Trophoblast cell (in vitro differentiated cells and primary cell): ENCODE results near the gene C16orf74.
A peak's percentile ranks its signal among the peaks of the same experiment; 100 is the strongest.

ENCODE experiments used
- DNase-seq, 2 donors: peaks; one replicate each; pipeline ENCODE4 v3.0.0-alpha.2; 2016
- H2AFZ ChIP-seq: 2 replicates; pipeline ENCODE4 v1.6.1; 2013; ENCODE audit warnings: low read length, moderate library complexity, mild to moderate bottlenecking; ENCODE audit not compliant: insufficient read depth, poor library complexity
- H2AK5ac ChIP-seq: 2 replicates; pipeline ENCODE4 v1.6.1; 2013; ENCODE audit warnings: mild to moderate bottlenecking, low read length
- H2BK120ac ChIP-seq: 2 replicates; pipeline ENCODE4 v1.6.1; 2013; ENCODE audit warnings: low read length, mild to moderate bottlenecking, moderate library complexity; ENCODE audit not compliant: insufficient read depth, poor library complexity
- H2BK12ac ChIP-seq: 2 replicates; pipeline ENCODE4 v1.6.1; 2013; ENCODE audit warnings: mild to moderate bottlenecking, low read length, moderate library complexity
- H2BK5ac ChIP-seq: 2 replicates; pipeline ENCODE4 v1.6.1; 2013; ENCODE audit warnings: low read length, low read depth, moderate library complexity, mild to moderate bottlenecking; ENCODE audit not compliant: poor library complexity
- H3K14ac ChIP-seq: 2 replicates; pipeline ENCODE4 v1.6.1; 2013; ENCODE audit warnings: mild to moderate bottlenecking, low read length
- H3K18ac ChIP-seq: 2 replicates; pipeline ENCODE4 v1.6.1; 2013; ENCODE audit warnings: mild to moderate bottlenecking, low read length
- H3K23ac ChIP-seq: 2 replicates; pipeline ENCODE4 v1.6.1; 2013; ENCODE audit warnings: low read length
- H3K27ac ChIP-seq: 2 replicates; pipeline ENCODE4 v1.5.1; 2013; ENCODE audit warnings: low read depth, mild to moderate bottlenecking, inconsistent platforms, low read length, moderate library complexity
- H3K27me3 ChIP-seq: 2 replicates; pipeline ENCODE4 v1.6.1; 2013; ENCODE audit warnings: inconsistent platforms, mild to moderate bottlenecking, low read length, moderate library complexity; ENCODE audit not compliant: insufficient read depth
- H3K36me3 ChIP-seq, 2 experiments: 1 replicate in 1 of 2; 2 replicates in 1 of 2; pipeline ENCODE4 v1.6.1; 2013; ENCODE audit warnings: low read length in 2 of 2, mild to moderate bottlenecking in 2 of 2, moderate library complexity in 1 of 2; ENCODE audit not compliant: insufficient read depth in 2 of 2, control insufficient read depth in 1 of 2
- H3K4ac ChIP-seq: 2 replicates; pipeline ENCODE4 v1.6.1; 2013; ENCODE audit warnings: low read depth, mild to moderate bottlenecking, low read length, moderate library complexity
- H3K4me1 ChIP-seq, 2 experiments: 1 replicate in 1 of 2; 2 replicates in 1 of 2; pipeline ENCODE4 v1.6.1; 2013; ENCODE audit warnings: low read length in 2 of 2, mild to moderate bottlenecking in 2 of 2, moderate library complexity in 1 of 2; ENCODE audit not compliant: insufficient read depth in 2 of 2, control insufficient read depth in 1 of 2
- H3K4me2 ChIP-seq: 2 replicates; pipeline ENCODE4 v1.6.1; 2013; ENCODE audit warnings: inconsistent platforms, mild to moderate bottlenecking, low read length, moderate library complexity
- H3K4me3 ChIP-seq: 2 replicates; pipeline ENCODE4 v1.5.1; 2013; ENCODE audit warnings: mild to moderate bottlenecking, low read depth, low read length, inconsistent platforms
- H3K79me1 ChIP-seq: one replicate; pipeline ENCODE4 v1.6.1; 2013; ENCODE audit warnings: low read length
- H3K79me2 ChIP-seq: 2 replicates; pipeline ENCODE4 v1.6.1; 2013; ENCODE audit warnings: low read length, mild to moderate bottlenecking; ENCODE audit not compliant: control insufficient read depth, insufficient read depth, poor library complexity
- H3K9ac ChIP-seq: 2 replicates; pipeline ENCODE4 v1.6.1; 2013; ENCODE audit warnings: mild to moderate bottlenecking, low read length
- H3K9me3 ChIP-seq: 2 replicates; pipeline ENCODE4 v1.6.1; 2013; ENCODE audit warnings: low read depth, mild to moderate bottlenecking, control low read depth, inconsistent platforms, low read length; ENCODE audit not compliant: insufficient read depth
- H4K12ac ChIP-seq: 2 replicates; pipeline ENCODE4 v1.6.1; 2013; ENCODE audit warnings: low read depth, mild to moderate bottlenecking, low read length, moderate library complexity
- H4K8ac ChIP-seq: 2 replicates; pipeline ENCODE4 v1.6.1; 2013; ENCODE audit warnings: low read depth, mild to moderate bottlenecking, low read length, moderate library complexity
- H4K91ac ChIP-seq: one replicate; pipeline ENCODE4 v1.6.1; 2013; ENCODE audit warnings: low read depth, mild to moderate bottlenecking, low read length, moderate library complexity
- WGBS: extraction: QIAGEN DNeasy Blood & Tissue Kit; methylation state at CpG from one replicate; pipeline ENCODE4 v1.1.7; 2013; ENCODE audit warnings: missing lambda C conversion rate; ENCODE audit not compliant: insufficient read length, insufficient coverage; ENCODE audit errors: extremely low coverage; 5-methylcytosine and 5-hydroxymethylcytosine counted together

The C16orf74 gene

GRCh38 chr16:85793662-85794298 lies 42.9 kb upstream of the C16orf74 start:
- no peak overlapping the region for H3K4me3 ChIP-seq
- H3K36me3 ChIP-seq, result peaks cover 38 to 53% of the 10 kb centered on the region in 2 experiments
- no peak overlapping the region for H4K12ac ChIP-seq
- H2AK5ac ChIP-seq, result no peak overlapping the region
- peak overlapping the region; percentile 39 for H3K4ac ChIP-seq
- H2AFZ ChIP-seq, result no peak overlapping the region
- no peak overlapping the region for H3K14ac ChIP-seq
- H3K27me3 ChIP-seq, result no peaks in the 10 kb centered on the region
- no peak overlapping the region for H3K9ac ChIP-seq
- no peak overlapping the region for H3K18ac ChIP-seq
- no peak overlapping the region for H2BK5ac ChIP-seq
- no peak overlapping the region for H3K4me2 ChIP-seq
- WGBS, result no CpG with 5 or more reads among the region's 5 CpGs
- peaks cover 2% of the 10 kb centered on the region for H3K9me3 ChIP-seq
- no peak overlapping the region for H4K8ac ChIP-seq
- H4K91ac ChIP-seq, result no peak overlapping the region
- peaks cover 0 to 5% of the 10 kb centered on the region in 2 experiments for H3K4me1 ChIP-seq
- H2BK120ac ChIP-seq, result no peak overlapping the region
- no peak overlapping the region for H3K27ac ChIP-seq
- no peak overlapping the region for H3K23ac ChIP-seq
- peaks cover 6% of the 10 kb centered on the region for H3K79me2 ChIP-seq
- H3K79me1 ChIP-seq, result no peaks in the 10 kb centered on the region
- H2BK12ac ChIP-seq, result no peak overlapping the region
- no peak for DNase-seq

- WGBS, result no CpG with 5 or more reads among the region's 6 CpGs
Observed at GRCh38 chr16:85789773-85790172, 38.9 kb upstream of the C16orf74 start.

GRCh38 chr16:85788819-85789218 lies 37.9 kb upstream of the C16orf74 start:
- H4K91ac ChIP-seq, result no peak overlapping the region
- H2AK5ac ChIP-seq, result no peak overlapping the region
- H3K27ac ChIP-seq, result no peak overlapping the region
- no peaks in the 10 kb centered on the region for H3K79me2 ChIP-seq
- H2BK12ac ChIP-seq, result no peak overlapping the region
- H2BK120ac ChIP-seq, result no peak overlapping the region
- no peak overlapping the region for H2BK5ac ChIP-seq
- H3K14ac ChIP-seq, result no peak overlapping the region
- peaks cover 44 to 59% of the 10 kb centered on the region in 2 experiments for H3K36me3 ChIP-seq
- H4K8ac ChIP-seq, result no peak overlapping the region
- H3K9me3 ChIP-seq, result peaks cover 2% of the 10 kb centered on the region
- H4K12ac ChIP-seq, result no peak overlapping the region
- H3K4me2 ChIP-seq, result no peak overlapping the region
- DNase-seq, result no peak
- H3K9ac ChIP-seq, result no peak overlapping the region
- no peak overlapping the region for H2AFZ ChIP-seq
- H3K4me1 ChIP-seq, result no peaks in the 10 kb centered on the region
- H3K4ac ChIP-seq, result no peak overlapping the region
- no peak overlapping the region for H3K4me3 ChIP-seq
- no peaks in the 10 kb centered on the region for H3K79me1 ChIP-seq
- H3K18ac ChIP-seq, result no peak overlapping the region
- no CpG with 5 or more reads among the region's 11 CpGs for WGBS
- no peak overlapping the region for H3K23ac ChIP-seq
- H3K27me3 ChIP-seq, result no peaks in the 10 kb centered on the region

More at GRCh38 chr16:85789773-85790172, 38.9 kb upstream of the C16orf74 start:
- Histone ChIP-seq H3K79me1 (no peaks in the 10 kb centered on the region), H2AK5ac (no peak overlapping the region), H3K4me1 (no peaks in the 10 kb centered on the region), H4K8ac (no peak overlapping the region), H3K4ac (no peak overlapping the region), H2BK5ac (no peak overlapping the region), H3K36me3 (peaks cover 48 to 62% of the 10 kb centered on the region in 2 experiments), H3K14ac (no peak overlapping the region), H3K9ac (no peak overlapping the region), H2BK120ac (no peak overlapping the region), H3K27me3 (no peaks in the 10 kb centered on the region), H3K18ac (no peak overlapping the region), H3K23ac (no peak overlapping the region), H2BK12ac (no peak overlapping the region), H3K4me3 (no peak overlapping the region), H3K27ac (no peak overlapping the region), H2AFZ (no peak overlapping the region), H4K12ac (no peak overlapping the region), H3K9me3 (peaks cover 2% of the 10 kb centered on the region), H4K91ac (no peak overlapping the region), H3K4me2 (no peak overlapping the region), H3K79me2 (no peaks in the 10 kb centered on the region)
- no peak for DNase-seq

GRCh38 chr16:85785927-85786326 lies 35.0 kb upstream of the C16orf74 start:
- H3K4me1 ChIP-seq, result no peaks in the 10 kb centered on the region
- H4K8ac ChIP-seq, result no peak overlapping the region
- H2BK12ac ChIP-seq, result no peak overlapping the region
- peaks cover 3% of the 10 kb centered on the region for H3K9me3 ChIP-seq
- no peak overlapping the region for H2BK120ac ChIP-seq
- H3K27me3 ChIP-seq, result no peaks in the 10 kb centered on the region
- H4K91ac ChIP-seq, result no peak overlapping the region
- H3K18ac ChIP-seq, result no peak overlapping the region
- H2AFZ ChIP-seq, result no peak overlapping the region
- H3K79me2 ChIP-seq, result no peaks in the 10 kb centered on the region
- H2AK5ac ChIP-seq, result no peak overlapping the region
- H3K4me2 ChIP-seq, result no peak overlapping the region
- peaks cover 50 to 56% of the 10 kb centered on the region in 2 experiments for H3K36me3 ChIP-seq
- H3K4me3 ChIP-seq, result no peak overlapping the region
- whole genome bisulfite sequencing, result no CpG with 5 or more reads among the region's 2 CpGs
- H3K9ac ChIP-seq, result no peak overlapping the region
- H3K27ac ChIP-seq, result no peak overlapping the region
- no peak overlapping the region for H3K4ac ChIP-seq
- no peak overlapping the region for H4K12ac ChIP-seq
- H3K79me1 ChIP-seq, result no peaks in the 10 kb centered on the region
- no peak overlapping the region for H3K23ac ChIP-seq
- H3K14ac ChIP-seq, result no peak overlapping the region
- DNase-seq, result no peak
- no peak overlapping the region for H2BK5ac ChIP-seq
